ENCODE results near the gene NCAM2.

DNA sequence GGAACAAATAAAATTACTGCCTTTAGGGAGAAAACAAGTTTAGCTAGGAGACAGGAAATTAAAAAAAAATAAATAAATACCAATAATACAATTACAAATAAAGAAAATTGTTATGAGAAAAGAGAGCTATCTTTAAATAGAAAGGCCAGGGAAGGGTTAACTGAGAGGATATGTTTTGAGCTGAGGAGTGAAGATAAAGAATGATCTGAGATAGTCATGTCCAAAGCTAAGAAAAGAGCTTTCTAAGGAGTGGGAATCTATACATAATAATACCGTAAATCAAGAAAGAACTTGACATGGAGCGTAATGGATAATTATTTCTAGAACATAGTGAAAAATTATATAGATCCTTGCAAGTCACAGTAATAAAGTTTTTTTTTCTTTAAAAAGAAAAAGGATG, 176.5 kb downstream of the NCAM2 start:
- TF ChIP-seq, protein P1, sequence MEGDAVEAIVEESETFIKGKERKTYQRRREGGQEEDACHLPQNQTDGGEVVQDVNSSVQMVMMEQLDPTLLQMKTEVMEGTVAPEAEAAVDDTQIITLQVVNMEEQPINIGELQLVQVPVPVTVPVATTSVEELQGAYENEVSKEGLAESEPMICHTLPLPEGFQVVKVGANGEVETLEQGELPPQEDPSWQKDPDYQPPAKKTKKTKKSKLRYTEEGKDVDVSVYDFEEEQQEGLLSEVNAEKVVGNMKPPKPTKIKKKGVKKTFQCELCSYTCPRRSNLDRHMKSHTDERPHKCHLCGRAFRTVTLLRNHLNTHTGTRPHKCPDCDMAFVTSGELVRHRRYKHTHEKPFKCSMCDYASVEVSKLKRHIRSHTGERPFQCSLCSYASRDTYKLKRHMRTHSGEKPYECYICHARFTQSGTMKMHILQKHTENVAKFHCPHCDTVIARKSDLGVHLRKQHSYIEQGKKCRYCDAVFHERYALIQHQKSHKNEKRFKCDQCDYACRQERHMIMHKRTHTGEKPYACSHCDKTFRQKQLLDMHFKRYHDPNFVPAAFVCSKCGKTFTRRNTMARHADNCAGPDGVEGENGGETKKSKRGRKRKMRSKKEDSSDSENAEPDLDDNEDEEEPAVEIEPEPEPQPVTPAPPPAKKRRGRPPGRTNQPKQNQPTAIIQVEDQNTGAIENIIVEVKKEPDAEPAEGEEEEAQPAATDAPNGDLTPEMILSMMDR (IDR thresholded peaks at IDR 0.05), result no peak
- TF ChIP-seq POLR2AphosphoS5 (IDR thresholded peaks at IDR 0.05), result no peak
- TF ChIP-seq EP300 (IDR thresholded peaks at IDR 0.05), result no peak
